H1 (cell line): Measurements from ENCODE around the gene NBDY. TPM values are rescaled to one million over a fixed set of nuclear protein-coding genes. Genes with fewer than 3 reads are reported as not detected.

Experiments
- EP300 ChIP-seq, 2 experiments: IDR thresholded peaks; 1 replicate in 1 of 2; 2 replicates in 1 of 2; pipeline ENCODE4 v1.6.1; 2011 to 2012; ENCODE audit warnings: low read depth in 2 of 2, low read length in 2 of 2, mild to moderate bottlenecking in 2 of 2, borderline replicate concordance in 1 of 2, inconsistent platforms in 1 of 2, moderate library complexity in 1 of 2
- SUZ12 ChIP-seq: fragments of 200-600 bp; sonication (generic); IDR thresholded peaks from 2 replicates; pipeline ENCODE4 v1.6.1; 2012; ENCODE audit warnings: mild to moderate bottlenecking, inconsistent platforms, low read length, moderate library complexity, mixed read lengths
- YY1 ChIP-seq: IDR thresholded peaks from 2 replicates; pipeline ENCODE4 v1.6.1; 2011; ENCODE audit warnings: low read depth, mild to moderate bottlenecking, low read length
- ZNF274 ChIP-seq: IDR thresholded peaks from 2 replicates; pipeline ENCODE4 v1.7.0; 2012; ENCODE audit warnings: low read length, borderline replicate concordance; ENCODE audit errors: extremely low read depth
- polyA plus RNA-seq, 7 experiments: library from polyadenylated mRNA; depleted of rRNA in 3 of 7; stranded (reverse) in 5 of 7; unstranded in 2 of 7; fragments of >200 nt in 5 of 7; fragments of 200-250 nt in 2 of 7; gene quantifications; 1 replicate in 5 of 7; 2 replicates in 1 of 7; 4 replicates in 1 of 7; pipeline versions ENCODE4 v1.2.1 to v1.2.3, GENCODE V29; 2011 to 2013; ENCODE audit warnings: missing spikeins in 2 of 7, mixed read lengths in 2 of 7
- total RNA-seq: library from RNA; stranded (reverse); fragmentation: NEBNext Ultra II Directional; extraction: Animal tissue kit (Norgen Biotek cat#: 25700); gene quantifications from 2 replicates; pipeline ENCODE4 v1.2.1, GENCODE V29; 2021
- TF ChIP-seq, protein P1 (sequence below): IDR thresholded peaks from 2 replicates; pipeline ENCODE4 v1.6.1; 2011; ENCODE audit warnings: low read depth, mild to moderate bottlenecking, low read length; ENCODE audit not compliant: insufficient read depth

The NBDY gene
- total and polyA plus RNA-seq, 2 of the 8 experiments (the other 6 are each of a cell fraction or from before 2014, with no cell fraction given) = 42.3 to 57.8 TPM

GRCh38 chrX:56738670-56739069 lies 9.6 kb downstream of the NBDY start (continued):
- TF ChIP-seq ZNF274 (no peak), SUZ12 (no peak), EP300 (IDR thresholded peaks at IDR 0.05; ENCODE audit: borderline replicate concordance in 1 of 2, low read depth in 2 of 2, low read length in 2 of 2) (no peak), YY1 (no peak)
- TF ChIP-seq, protein P1, sequence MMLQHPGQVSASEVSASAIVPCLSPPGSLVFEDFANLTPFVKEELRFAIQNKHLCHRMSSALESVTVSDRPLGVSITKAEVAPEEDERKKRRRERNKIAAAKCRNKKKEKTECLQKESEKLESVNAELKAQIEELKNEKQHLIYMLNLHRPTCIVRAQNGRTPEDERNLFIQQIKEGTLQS = no peak
